ENCODE results near the gene CYYR1.

GRCh38 chr21:26460621-26461020 is 112.5 kb downstream of the CYYR1 start:
- TF ChIP-seq CTCF (IDR thresholded peaks at IDR 0.05) (no peak), POLR2A (IDR thresholded peaks at IDR 0.05) (no peak)

Data from Peyer's patch (tissue), 4 donors.